HG03045 (cell line): ENCODE data around the gene G6PC2.

Source experiments
- ATAC-seq: cut with Tn5 transposase; IDR thresholded peaks from one replicate; pipeline ENCODE4 v1.9.1; 2021; ENCODE audit warnings: mild to moderate bottlenecking, moderate library complexity; ENCODE audit not compliant: unreplicated experiment

The G6PC2 gene

GRCh38 chr2:168945508-168945907, 44.4 kb downstream of the G6PC2 start:
- no peak for ATAC-seq

- ATAC-seq = no peak
Measured at GRCh38 chr2:168948621-168949212, 47.6 kb downstream of the G6PC2 start.

GRCh38 chr2:168949324-168949723, 48.2 kb downstream of the G6PC2 start:
- ATAC-seq = no peak

GRCh38 chr2:168951871-168952270, 50.8 kb downstream of the G6PC2 start:
- ATAC-seq = no peak

- no peak for ATAC-seq
Measured at GRCh38 chr2:168952424-168952823, 51.3 kb downstream of the G6PC2 start.

GRCh38 chr2:168954256-168954655, 53.2 kb downstream of the G6PC2 start:
- no peak for ATAC-seq

- no peak for ATAC-seq
Measured at GRCh38 chr2:168955321-168955720, 54.2 kb downstream of the G6PC2 start.

GRCh38 chr2:168956392-168956791, 55.3 kb downstream of the G6PC2 start:
- no peak for ATAC-seq
